Measurements from ENCODE around the gene TSTD1. TPM values are rescaled to one million over a fixed set of nuclear protein-coding genes. Genes with fewer than 3 reads are reported as not detected.

TSTD1 gene
- total and polyA plus RNA-seq, 2 of the 8 experiments (the other 6 are each of a cell fraction or from before 2014, with no cell fraction given), result 60.9 to 314 TPM

- CTCF ChIA-PET (ENCODE audit: partially characterized antibody), result interaction anchor here (1.2 to 3.0 kb wide), 3 partner anchors 10 to 167 kb away, joined by 3 to 13 read pairs (median 4); partner anchors contain the start of gene USF1
- Histone ChIP-seq H4K91ac (replicated peaks; ENCODE audit: insufficient read length, low read length) (no peak overlapping the region), H3K23ac (ENCODE audit: insufficient read length) (no peak overlapping the region), H4K20me1 (replicated peaks in 1 of 2; ENCODE audit: control insufficient read depth in 1 of 2, insufficient read depth in 2 of 2, low read length in 2 of 2) (peaks cover 2 to 23% of the 10 kb centered on the region in 2 experiments), H3K56ac (replicated peaks; ENCODE audit: insufficient read length, low read depth, low read length) (no peak overlapping the region), H3K79me2 (ENCODE audit: control insufficient read depth in 1 of 2, insufficient read depth in 2 of 2, low read length in 2 of 2) (peaks cover 4 to 45% of the 10 kb centered on the region in 2 experiments; a peak in 3 of 4 replicates), H3K9me3 (ENCODE audit: insufficient read depth in 2 of 2, low read depth in 1 of 2, low read length in 1 of 2) (no peaks in the 10 kb centered on the region), H3K27me3 (replicated peaks in 1 of 4; ENCODE audit: control insufficient read depth in 3 of 4, extremely low read depth in 1 of 4, insufficient read depth in 3 of 4, low read length in 3 of 4) (no peaks in the 10 kb centered on the region), H3K4me3 (ENCODE audit: extremely low read depth in 1 of 4, insufficient read depth in 2 of 4, low read depth in 3 of 4, low read length in 4 of 4) (no peak overlapping the region), H2BK15ac (ENCODE audit: low read length) (no peak overlapping the region), H3K9ac (replicated peaks in 1 of 4; ENCODE audit: extremely low read depth in 1 of 4, low read depth in 3 of 4, low read length in 3 of 4) (no peak overlapping the region), H4K8ac (ENCODE audit: extremely low read depth, insufficient read depth, low read length) (no peak overlapping the region), H3K4me1 (replicated peaks in 1 of 4; ENCODE audit: control insufficient read depth in 3 of 4, insufficient read depth in 4 of 4, low read length in 3 of 4) (peaks cover 0 to 3% (median 0%) of the 10 kb centered on the region in 4 experiments; a peak in 2 of 7 replicates), H3K79me1 (ENCODE audit: low read depth, low read length) (peaks cover 9% of the 10 kb centered on the region), H3K27ac (ENCODE audit: low read depth, low read length) (no peak overlapping the region), H3K36me3 (ENCODE audit: control insufficient read depth in 2 of 4, insufficient read depth in 4 of 4, low read length in 3 of 4) (peaks cover 31 to 52% (median 38%) of the 10 kb centered on the region in 4 experiments), H3K23me2 (ENCODE audit: low read depth, low read length) (no peaks in the 10 kb centered on the region), H2AK5ac (ENCODE audit: low read depth, low read length) (no peak overlapping the region), H2BK20ac (ENCODE audit: low read length) (no peak overlapping the region), H3K18ac (ENCODE audit: extremely low read depth, low read length) (no peak overlapping the region), H4K5ac (ENCODE audit: insufficient read length, low read depth, low read length) (no peak overlapping the region), H2BK5ac (ENCODE audit: low read depth, low read length) (no peak overlapping the region), H2BK120ac (replicated peaks; ENCODE audit: low read depth, low read length) (no peak overlapping the region), H2AFZ (ENCODE audit: low read length) (no peak overlapping the region), H3K14ac (ENCODE audit: insufficient read length) (no peak overlapping the region), H3K4me2 (ENCODE audit: insufficient read depth in 1 of 2, low read depth in 2 of 2, low read length in 2 of 2) (no peak overlapping the region), H3K4ac (replicated peaks; ENCODE audit: insufficient read length, low read depth, low read length) (no peak overlapping the region), H2BK12ac (ENCODE audit: low read depth, low read length) (no peak overlapping the region)
- POLR2A ChIA-PET (ENCODE audit: partially characterized antibody), result interaction anchor here (0.8 to 1.8 kb wide), 4 partner anchors 16 to 131 kb away, joined by 3 to 5 read pairs (median 3); partner anchors contain the start of genes DEDD and ITLN2
- no peak for FAIRE-seq
- WGBS, 2 experiments (ENCODE audit: extremely low coverage in 1 of 2, insufficient coverage in 1 of 2, insufficient read length in 1 of 2, insufficient replicate concordance in 2 of 2, low coverage in 1 of 2, low lambda C conversion rate in 2 of 2, missing lambda C conversion rate in 1 of 2), result 95% methylated on average over 5 of the region's 5 CpGs; no CpG with 5 or more reads in 1 of the 2 experiments
- DNase-seq (ENCODE audit: low read depth in 1 of 2, low spot score in 2 of 2), result no peak
- no peak for TF ChIP-seq JUN (IDR thresholded peaks at IDR 0.05; ENCODE audit: low read depth, low read length)
- TF ChIP-seq SIRT6 (IDR thresholded peaks at IDR 0.05; ENCODE audit: low read length), result no peak
- TF ChIP-seq SIN3A (conservative IDR thresholded peaks at IDR 0.05 in 1 of 2, IDR thresholded peaks at IDR 0.05 in 1 of 2; ENCODE audit: low read depth in 1 of 2, low read length in 2 of 2), result no peak
- TF ChIP-seq E2F6 (IDR thresholded peaks at IDR 0.05), result no peak
- TF ChIP-seq SUZ12 (IDR thresholded peaks at IDR 0.05; ENCODE audit: low read length), result no peak
- TF ChIP-seq, protein P1, sequence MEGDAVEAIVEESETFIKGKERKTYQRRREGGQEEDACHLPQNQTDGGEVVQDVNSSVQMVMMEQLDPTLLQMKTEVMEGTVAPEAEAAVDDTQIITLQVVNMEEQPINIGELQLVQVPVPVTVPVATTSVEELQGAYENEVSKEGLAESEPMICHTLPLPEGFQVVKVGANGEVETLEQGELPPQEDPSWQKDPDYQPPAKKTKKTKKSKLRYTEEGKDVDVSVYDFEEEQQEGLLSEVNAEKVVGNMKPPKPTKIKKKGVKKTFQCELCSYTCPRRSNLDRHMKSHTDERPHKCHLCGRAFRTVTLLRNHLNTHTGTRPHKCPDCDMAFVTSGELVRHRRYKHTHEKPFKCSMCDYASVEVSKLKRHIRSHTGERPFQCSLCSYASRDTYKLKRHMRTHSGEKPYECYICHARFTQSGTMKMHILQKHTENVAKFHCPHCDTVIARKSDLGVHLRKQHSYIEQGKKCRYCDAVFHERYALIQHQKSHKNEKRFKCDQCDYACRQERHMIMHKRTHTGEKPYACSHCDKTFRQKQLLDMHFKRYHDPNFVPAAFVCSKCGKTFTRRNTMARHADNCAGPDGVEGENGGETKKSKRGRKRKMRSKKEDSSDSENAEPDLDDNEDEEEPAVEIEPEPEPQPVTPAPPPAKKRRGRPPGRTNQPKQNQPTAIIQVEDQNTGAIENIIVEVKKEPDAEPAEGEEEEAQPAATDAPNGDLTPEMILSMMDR (IDR thresholded peaks at IDR 0.05; ENCODE audit: control extremely low read depth in 1 of 3, insufficient read depth in 1 of 3, low read depth in 1 of 3, low read length in 3 of 3), result no peak
- TF ChIP-seq ATF3 (IDR thresholded peaks at IDR 0.05; ENCODE audit: insufficient read depth, low read depth, low read length), result no peak
- TF ChIP-seq NRF1 (IDR thresholded peaks at IDR 0.05; ENCODE audit: low read depth, low read length), result no peak
- TF ChIP-seq CHD1 (IDR thresholded peaks at IDR 0.05; ENCODE audit: low read depth, low read length), result no peak
- no peak for TF ChIP-seq TCF12 (IDR thresholded peaks at IDR 0.05; ENCODE audit: low read depth, low read length)
Measured at GRCh38 chr1:161001525-161001924, 37.2 kb downstream of the TSTD1 start.

Measured in H1 (cell line).